GM03348 (cell line): ENCODE data around the gene TP53BP1.
"Not testable (repeated sequence)": the region's sequence is repeated elsewhere in the genome, so short reads cannot be mapped to it uniquely, and the experiment has no call there.

Experiments used
- DNase-seq: peaks from one replicate; pipeline ENCODE4 v3.0.0; 2012; ENCODE audit warnings: low spot score

The TP53BP1 gene

GRCh38 chr15:43492673-43493601, at the start of gene TP53BP1:
Gene TP53BP1 (minus strand): TSS chr15:43493156. CDS start chr15:43493043, 113 bp downstream.
- peak; percentile 96 for DNase-seq

- no peak for DNase-seq
These were observed 48.8 kb upstream of the TP53BP1 start for GRCh38 chr15:43541785-43542184.

- no peak for DNase-seq
These were observed 45.1 kb upstream of the TP53BP1 start for GRCh38 chr15:43538091-43538490.

GRCh38 chr15:43534897-43535296, 41.9 kb upstream of the TP53BP1 start:
- no peak for DNase-seq

- not testable (repeated sequence) for DNase-seq
These were observed 39.9 kb upstream of the TP53BP1 start for GRCh38 chr15:43532826-43533225.

- no peak for DNase-seq
These were observed 38.2 kb upstream of the TP53BP1 start for GRCh38 chr15:43531018-43531670.

- DNase-seq: no peak
These were observed 36.8 kb upstream of the TP53BP1 start for GRCh38 chr15:43529587-43530345.

- DNase-seq: no peak
These were observed 36.2 kb upstream of the TP53BP1 start for GRCh38 chr15:43529141-43529540.

- DNase-seq: no peak
These were observed 35.6 kb upstream of the TP53BP1 start for GRCh38 chr15:43528542-43529007.

GRCh38 chr15:43527802-43528541, 35.0 kb upstream of the TP53BP1 start:
- no peak for DNase-seq

GRCh38 chr15:43527016-43527801, 34.3 kb upstream of the TP53BP1 start:
- no peak for DNase-seq

GRCh38 chr15:43526261-43526930, 33.4 kb upstream of the TP53BP1 start:
- no peak for DNase-seq

- no peak for DNase-seq
These were observed 32.2 kb upstream of the TP53BP1 start for GRCh38 chr15:43525131-43525530.

- DNase-seq: no peak
These were observed 31.4 kb upstream of the TP53BP1 start for GRCh38 chr15:43524254-43524845.

GRCh38 chr15:43523646-43524045, 30.7 kb upstream of the TP53BP1 start:
- DNase-seq: no peak

GRCh38 chr15:43522247-43522646, 29.3 kb upstream of the TP53BP1 start:
- DNase-seq: no peak

GRCh38 chr15:43521419-43521818, 28.5 kb upstream of the TP53BP1 start:
- no peak for DNase-seq

- no peak for DNase-seq
These were observed 27.2 kb upstream of the TP53BP1 start for GRCh38 chr15:43520138-43520537.

- no peak for DNase-seq
These were observed 26.2 kb upstream of the TP53BP1 start for GRCh38 chr15:43519196-43519595.
